M059J (cell line): Measurements from ENCODE around the gene LRRC58. TPM values are rescaled to one million over a fixed set of nuclear protein-coding genes. Genes with fewer than 3 reads are reported as not detected.
"Not testable (repeated sequence)": the region's sequence is repeated elsewhere in the genome, so short reads cannot be mapped to it uniquely, and the experiment has no call there.

Experiments used
- DNase-seq: peaks from one replicate; pipeline ENCODE4 v3.0.0-alpha.2; 2012; ENCODE audit warnings: low read depth
- total RNA-seq: library from RNA; depleted of rRNA; stranded (reverse); fragments of >200 nt; shearing (Covaris generic); gene quantifications from 2 replicates; pipeline ENCODE4 v1.2.3, GENCODE V29; 2014

The LRRC58 gene
- total RNA-seq, 1 experiment from 2014 or later: 40.0 TPM

DNA sequence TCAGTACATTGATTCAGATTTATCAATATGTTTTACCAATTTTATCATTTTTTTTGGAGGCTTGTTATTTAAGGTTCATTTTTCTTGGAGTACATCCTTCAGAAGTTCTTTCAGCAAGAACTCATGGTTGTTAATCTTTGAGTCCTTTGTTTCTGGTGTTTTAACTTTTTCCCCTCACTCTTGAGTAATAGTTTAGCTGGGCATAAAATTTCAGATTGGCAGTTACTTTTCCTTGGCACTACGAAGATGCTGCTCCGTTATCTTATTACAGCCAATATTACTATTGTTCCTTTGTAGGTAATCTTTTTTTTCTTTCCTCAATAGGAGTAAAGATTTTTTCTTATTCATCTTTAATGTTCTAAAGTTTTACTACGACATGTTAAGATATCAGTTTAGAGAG is 9.8 kb downstream of the LRRC58 start:
- no peak for DNase-seq

DNA sequence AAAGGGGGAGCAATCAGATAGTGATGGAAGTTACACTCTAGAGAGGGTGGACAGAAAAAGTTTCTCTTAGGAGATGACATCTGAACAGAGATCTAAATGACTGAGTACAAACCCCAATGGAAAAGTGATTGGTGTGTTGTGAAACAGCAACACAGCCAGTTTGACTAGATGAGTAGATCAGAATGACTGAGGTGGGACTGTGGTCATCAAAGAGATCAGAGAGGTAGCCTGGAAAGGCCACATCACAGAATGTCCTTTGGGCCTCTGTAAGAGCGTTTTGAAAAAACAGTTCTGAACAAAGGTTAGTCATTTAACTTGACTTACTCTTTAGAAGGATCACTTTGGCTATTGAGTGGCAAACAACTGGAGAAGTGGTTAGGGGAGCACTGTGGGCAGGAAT is 10.6 kb downstream of the LRRC58 start:
- DNase-seq: no peak

DNA sequence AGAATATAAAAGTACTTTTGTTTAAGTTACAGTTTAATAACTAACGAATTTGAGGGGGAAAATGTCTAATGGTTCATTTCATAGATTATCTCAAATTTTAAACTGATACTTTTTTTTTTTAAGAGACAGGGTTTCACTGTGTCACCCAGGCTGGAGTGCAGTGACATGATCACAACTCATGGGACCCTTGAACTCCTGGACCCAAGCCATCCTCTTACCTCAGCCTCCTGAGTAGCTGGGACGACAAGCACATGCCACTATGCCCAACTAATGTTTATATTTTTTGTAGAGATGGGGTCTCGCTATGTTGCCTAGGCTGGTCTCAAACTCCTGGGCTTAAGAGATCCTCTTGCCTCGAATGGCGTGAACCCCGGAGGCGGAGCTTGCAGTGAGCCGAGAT is 16.5 kb downstream of the LRRC58 start:
- no peak for DNase-seq

DNA sequence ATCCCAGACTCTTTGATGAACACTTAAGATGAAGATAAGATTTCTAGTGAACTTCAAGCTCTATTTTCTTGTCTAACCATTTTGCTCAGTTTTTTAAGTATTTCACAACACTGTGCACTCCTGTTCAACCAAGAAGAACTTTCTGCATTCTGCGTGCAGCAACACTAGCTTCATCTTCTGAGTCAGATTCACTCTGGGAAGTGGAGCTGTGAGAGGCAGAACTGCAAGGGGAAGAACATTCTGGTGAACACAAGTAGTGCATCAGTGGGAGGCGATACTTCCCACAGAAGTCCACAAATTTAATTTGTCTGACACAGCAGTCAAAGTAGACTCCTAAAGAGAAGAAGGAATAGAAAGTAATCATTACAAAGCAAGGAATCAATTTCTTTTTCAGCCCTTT is 18.1 kb downstream of the LRRC58 start:
- DNase-seq: no peak

DNA sequence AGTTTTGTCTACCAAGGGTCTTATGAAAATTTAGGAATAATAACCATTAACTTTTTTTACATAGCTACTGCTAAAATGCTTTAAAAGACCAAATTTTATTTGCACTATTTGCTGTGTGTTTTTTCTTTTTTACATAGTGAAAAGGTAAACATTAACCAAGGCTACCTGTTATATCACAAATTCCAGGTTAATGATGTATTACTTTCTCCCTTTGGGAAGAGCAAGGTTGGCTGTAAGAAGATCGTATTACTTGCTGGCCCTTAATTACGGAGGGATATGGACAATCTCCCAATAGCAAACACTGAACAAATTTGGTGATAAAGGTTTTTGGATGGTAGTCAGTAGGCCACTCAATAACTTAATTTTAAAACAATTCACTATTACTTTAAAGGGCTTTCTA is 22.4 kb downstream of the LRRC58 start:
- no peak for DNase-seq

DNA sequence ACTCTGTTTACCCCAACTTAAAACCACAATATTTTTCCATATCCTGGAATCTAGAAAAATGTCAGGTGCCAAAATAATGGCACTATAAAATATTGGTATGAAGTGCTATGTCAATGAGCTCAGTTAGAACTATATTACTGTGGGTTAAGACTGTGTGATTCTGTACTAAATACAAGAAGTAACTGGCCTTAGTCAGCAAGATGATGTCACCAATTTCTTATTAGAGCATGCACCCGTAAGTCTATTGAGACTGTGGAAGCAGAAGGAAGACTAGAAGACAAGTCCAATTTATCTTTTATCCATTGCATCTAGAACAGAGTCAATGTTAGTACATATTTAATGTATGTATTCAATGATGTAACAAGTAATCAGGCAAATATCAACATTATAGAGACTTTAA is 25.0 kb downstream of the LRRC58 start:
- DNase-seq: no peak

DNA sequence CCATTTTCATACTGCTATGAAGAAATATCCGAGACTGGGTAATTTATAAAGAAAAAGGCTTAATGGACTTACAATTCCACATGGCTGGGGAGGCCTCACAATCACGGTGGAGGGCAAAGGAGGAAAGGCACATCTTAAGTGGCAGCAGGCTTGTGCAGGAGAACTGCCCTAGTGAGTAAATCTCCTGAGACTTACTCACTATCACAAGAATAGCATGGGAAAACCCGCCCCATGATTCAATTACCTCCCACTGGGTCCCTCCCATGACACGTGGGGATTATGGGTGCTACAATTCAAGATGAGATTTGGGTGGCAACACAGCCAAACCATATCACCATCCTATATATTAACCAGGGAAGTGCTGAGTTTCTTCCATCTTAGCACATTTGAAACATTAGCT is 25.4 kb downstream of the LRRC58 start:
- DNase-seq: not testable (repeated sequence)

DNA sequence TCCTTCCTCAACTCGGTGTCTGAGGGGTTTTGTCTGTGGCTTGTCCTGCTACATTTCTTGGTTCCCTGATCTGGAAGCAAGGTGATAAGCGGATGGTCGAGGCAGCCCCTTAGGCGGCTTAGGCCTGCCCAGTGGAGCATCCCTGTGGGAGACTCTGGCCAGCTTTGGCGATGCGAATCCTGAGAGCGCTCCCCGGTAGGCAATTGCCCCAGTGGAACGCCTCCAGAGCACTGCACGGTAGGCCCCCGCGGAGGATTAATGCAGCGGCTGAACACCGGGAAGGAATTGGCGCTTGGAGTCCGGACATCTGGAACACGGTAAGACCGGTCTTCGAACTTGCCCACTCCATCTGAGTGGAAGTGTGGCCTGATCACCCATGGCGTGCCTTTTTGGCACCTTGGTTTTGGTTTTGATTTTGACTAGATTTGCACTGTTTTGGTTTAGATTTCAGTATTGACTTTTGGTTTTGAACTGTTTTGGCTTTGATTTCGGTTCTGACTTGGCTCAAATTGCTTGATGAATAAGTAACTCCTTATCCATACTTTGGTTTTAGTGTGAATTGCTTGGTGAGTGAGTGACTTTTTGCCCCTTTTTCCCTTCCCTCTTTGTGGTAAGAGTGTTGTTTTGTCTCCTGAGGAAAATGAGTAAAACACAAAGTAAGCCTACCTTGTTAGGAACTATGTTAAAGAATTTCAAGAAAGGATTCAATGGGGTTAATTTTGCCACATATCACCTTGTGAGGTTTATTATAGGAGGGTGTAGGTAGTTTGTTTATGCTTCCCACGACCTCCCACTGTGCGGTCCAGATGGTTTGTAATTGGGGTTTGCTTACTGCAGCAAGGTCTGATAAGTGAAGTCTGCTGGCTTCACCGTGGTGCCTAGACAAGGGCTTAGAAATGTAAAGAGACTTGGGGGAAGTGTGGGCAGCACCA is 37.0 kb downstream of the LRRC58 start:
- DNase-seq: no peak

DNA sequence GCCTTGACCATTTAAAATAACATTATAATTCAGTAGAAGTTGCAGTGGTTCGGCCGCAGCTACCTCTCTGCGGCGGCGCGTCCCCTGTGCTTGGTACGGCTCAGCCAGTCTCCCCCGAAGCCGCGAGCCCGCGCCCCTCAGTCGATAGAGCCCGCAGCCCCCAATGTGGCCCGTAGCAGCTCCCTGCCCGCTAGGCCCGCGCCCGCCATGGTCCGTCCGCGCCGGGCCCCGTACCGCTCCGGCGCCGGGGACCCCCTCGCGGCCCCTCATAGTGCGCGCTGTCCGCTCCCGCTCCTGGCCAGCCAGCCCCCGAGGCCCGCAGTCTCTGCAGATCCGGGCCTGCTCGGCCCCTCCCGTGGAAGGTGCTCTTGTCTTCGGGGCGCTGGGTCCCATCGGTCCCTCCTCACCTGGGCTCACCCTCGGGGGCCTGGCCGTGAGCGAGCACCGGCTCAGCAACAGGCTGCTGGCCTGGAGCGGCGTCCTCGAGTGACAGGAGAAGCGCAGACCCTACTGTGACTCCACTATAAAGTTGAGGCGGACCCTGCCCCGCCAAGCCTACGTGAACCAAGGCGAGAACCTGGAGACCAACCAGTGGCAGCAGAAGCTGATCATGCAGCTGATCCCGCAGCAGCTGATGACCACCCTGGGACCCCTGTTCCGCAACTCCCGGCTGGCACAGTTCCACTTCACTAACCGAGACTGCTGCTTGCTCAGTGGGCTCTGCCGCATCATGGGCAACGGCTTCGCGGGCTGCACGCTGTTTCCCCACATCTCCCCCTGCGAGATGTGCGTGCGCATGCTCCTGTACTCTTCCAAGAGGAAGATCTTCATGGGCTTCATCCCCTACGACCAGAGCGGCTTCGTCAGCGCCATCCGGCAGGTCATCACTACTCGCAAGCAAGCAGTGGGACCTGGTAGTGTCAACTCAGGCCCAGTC is 42.4 kb downstream of the LRRC58 start:
- no peak for DNase-seq

DNA sequence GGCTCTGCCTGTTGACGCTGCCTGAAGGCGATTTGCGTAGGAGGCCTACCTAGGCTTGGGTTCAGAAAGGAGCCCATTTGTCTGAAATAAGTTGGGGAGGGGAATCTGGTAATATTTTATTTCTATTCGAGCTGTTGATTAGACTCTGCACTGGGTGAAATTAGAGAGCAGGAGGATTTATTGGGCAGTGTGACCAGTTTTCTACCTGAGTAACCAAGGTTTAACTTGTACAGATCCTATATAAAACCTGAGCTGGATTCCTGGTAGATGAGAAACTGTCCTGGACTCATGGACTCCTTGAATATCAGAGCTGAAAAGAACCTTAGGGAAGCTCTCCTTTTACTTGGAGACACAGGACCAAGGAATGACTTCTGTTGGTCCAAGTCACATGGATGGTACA is 44.5 kb downstream of the LRRC58 start:
- DNase-seq: no peak

DNA sequence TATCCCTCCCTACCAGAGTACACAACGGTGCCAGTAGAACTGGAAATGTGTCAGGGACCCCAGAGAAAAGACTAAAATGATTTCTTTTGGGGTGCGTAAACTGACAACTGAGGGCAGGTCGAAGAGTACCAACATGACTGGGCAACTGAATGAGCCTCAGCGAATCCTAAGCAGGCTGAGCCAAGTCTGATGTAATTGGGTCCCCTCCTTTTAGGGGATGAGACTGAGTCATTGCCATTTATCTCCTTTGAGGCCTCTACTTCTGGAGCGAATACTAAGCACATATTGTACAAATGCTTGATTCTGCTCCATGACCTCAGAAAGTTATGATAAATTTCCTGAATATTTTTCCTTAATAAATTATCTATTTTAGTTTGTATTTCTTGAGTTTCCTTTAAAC is 46.8 kb downstream of the LRRC58 start:
- no peak for DNase-seq

DNA sequence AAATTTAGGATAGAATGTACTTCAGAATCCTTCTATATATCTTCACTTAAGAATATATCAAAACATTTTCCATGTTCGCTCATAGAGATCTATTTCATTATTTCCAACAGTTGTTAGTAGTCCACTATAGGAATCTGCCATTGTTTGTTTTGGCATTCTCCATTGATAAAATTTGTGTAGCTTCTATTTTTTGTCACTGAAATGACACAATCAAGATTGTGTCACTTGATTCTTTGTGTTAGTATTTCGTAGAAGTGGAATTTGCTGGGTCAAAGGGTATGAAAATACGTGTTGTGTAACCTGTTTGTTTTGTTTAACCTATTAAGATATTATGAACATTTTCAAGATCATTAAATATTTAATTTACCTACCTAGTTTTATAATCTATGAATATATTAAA is 48.2 kb downstream of the LRRC58 start:
- DNase-seq: no peak

DNA sequence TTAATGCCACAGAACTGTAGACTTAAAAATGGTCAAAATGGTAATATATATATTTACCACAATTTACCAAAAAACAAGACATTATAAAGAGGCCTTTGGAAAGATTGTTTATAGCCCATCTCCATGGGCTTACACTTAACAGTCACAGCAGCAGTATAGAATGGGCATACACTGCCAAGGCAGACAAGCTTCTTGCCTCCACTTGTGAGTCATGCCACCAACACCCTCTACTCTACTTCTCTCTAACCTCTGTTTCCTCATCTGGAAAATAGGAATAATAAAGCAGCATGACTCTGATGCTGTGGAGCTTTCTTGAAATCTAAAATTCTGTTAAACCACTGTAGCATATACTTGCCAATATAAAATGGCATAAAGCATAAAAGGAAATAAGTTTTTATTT is 49.8 kb downstream of the LRRC58 start:
- no peak for DNase-seq

DNA sequence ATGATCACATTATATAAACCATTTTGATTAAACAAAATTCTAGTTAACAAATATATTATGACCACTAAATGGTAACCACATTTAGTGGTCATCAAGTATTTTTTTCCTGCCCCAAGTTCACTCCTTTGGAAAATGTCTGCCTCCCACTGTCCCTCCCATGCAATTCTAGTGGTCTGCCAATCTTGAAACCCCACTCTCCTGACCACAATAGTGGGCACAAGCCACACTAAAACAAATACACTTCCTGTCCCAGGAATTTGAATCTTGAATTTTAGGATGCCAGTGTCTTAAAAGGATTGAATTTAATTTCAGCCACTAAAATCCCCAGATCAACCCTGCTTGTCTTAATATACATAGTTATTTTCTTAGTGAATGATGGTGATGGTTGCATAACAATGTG is 50.2 kb downstream of the LRRC58 start:
- DNase-seq: no peak

DNA sequence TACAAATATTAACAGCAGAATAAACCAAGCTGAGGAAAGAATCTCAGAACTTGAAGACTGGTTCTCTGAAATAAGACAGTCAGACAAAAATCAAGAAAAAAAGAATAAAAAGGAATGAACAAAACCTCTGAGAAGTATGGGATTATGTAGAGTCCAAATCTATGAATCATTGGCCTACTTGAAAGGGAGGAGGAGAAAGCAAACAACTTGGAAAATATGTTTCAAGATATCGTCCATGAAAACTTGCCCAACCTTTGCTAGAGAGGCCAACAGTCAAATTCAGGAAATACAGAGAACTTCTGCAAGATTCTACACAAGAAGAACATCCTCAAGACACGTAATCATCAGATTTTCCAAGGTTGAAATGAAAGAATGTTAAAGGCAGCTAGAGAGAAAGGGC is 57.6 kb downstream of the LRRC58 start:
- DNase-seq: not testable (repeated sequence)

DNA sequence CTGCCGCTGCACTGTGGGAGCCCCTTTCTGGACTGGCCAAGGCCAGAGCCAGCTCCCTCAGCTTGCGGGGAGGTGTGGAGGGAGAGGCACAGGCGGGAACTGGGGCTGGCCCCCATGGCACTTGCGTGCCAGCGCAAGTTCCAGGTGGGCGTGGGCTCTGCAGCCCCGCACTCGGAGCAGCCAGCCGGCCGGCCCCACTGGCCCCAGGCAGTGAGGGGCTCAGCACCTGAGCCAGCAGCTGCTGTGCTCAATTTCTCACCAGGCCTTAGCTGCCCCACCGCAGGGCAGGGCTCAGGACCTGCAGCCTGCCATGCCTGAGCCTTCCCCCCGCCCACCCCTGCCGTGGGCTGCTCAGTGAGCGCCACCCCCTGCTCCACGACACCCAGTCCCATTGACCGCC is 59.5 kb downstream of the LRRC58 start:
- no peak for DNase-seq

DNA sequence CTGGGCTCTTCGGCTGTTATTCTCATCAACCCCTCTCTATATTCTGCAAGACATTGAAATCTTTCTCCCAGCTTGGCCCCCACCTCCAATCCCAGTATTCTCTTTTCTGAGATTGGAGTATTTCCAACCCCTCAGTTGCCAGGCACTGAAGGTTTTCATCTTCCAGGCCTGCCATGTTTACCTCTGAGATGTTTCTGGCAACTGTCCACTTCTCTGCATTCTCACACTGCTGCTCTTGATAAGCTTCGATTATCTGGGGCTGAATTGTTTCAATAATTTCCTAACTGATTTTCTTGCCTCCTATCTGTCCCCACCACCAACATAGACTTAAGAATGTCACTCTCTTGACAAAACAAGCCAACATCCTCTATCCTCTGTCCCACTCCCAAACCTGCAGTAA is 62.7 kb downstream of the LRRC58 start:
- no peak for DNase-seq

DNA sequence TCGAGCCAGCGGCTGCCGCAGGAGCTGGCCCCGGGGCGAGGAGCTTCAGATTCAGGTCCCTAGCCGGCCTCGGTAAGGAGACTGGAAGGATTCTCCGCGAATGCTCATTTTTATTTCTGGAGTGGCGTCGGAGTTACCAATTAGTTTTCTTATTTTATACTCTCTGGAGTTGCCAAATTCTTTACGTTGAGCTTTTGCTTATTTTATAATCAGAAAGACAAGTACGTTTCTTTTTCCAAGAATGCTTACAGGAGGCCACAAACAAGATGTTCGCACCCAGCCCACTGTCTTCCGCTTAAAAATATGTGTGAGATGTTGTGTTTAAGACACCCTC is 63.7 kb downstream of the LRRC58 start:
- no peak for DNase-seq

DNA sequence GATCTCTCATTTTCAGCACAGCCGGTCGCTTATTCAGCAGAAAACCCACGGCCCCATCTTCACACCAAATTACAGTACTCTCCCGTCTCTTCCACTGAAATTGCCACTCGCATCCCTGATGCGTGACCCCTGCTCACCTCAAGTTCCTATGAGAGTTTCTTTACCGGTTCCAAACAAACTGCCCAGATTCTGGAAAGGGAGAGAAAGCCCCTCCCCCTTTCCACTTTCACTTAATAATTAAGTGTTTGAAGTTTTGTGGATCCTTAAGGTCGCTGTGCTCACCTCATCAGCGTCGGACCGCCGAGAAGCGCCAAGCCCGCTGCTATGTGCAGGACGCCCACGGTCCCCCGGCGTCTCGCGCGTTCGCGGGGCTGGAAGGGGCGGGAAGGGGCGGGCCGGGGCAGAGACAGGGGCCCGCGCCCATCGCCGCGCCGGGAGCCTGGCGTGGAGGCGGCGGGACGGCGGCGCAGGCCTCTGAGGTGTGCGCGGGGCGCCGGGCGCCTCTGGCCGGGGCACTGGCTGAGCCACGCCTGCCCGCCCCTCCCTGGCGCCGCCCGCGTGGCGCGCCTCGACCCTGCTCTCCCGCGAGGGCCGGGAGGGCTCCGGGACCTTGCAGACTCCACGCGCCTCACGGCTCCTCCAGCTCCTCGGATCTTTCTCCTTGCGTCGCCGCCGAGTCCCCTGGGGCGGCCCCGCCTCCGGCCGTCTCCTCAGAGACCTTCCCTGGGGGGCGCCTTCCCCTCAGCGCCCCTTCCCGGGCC is 64.2 kb downstream of the LRRC58 start, which contains the start of gene GPR156:
TSS of gene GPR156 (minus strand) at position 476 of the 761 bp plus-strand sequence. CDS start 41,124 bp downstream, outside the sequence.
- DNase-seq: peak; percentile 38

DNA sequence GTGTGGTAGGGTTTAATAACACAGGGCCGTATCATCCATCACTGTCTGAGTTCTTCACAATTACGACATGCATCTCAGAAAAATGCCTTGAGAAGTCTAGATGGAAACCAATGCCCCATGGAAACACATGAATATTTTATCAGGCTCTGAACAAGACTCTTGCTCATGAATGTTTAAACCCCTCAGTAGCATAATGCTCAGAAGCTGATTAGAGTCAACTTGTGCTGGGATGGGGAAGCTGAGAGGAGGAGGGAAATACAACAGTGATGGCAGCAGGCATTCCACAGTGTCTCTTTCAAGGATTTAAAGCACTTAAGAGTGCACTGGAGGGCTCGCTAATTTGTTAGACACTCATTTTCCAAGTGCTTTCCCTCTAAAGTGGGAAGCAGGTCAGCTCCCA is 67.9 kb downstream of the LRRC58 start:
- DNase-seq: no peak

DNA sequence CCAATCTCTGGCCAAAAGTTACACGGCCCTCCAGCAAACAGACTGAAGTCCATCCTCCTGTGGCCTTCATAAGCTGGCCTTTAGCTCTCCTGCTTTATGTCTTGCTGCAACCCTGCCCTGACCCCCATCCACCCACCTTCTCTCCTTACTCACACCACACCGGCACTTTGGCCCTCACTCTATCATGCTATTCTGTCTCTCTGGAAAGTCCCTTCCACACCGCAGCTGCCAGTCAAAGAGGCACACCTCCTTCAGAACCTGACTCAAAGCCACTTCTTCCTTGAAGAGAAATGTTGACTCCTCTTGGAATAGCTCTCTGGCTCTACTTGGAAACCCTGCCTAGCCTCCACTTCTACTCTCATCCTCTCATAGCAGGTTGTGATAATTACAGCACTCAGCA is 68.6 kb downstream of the LRRC58 start:
- DNase-seq: peak; percentile 32

DNA sequence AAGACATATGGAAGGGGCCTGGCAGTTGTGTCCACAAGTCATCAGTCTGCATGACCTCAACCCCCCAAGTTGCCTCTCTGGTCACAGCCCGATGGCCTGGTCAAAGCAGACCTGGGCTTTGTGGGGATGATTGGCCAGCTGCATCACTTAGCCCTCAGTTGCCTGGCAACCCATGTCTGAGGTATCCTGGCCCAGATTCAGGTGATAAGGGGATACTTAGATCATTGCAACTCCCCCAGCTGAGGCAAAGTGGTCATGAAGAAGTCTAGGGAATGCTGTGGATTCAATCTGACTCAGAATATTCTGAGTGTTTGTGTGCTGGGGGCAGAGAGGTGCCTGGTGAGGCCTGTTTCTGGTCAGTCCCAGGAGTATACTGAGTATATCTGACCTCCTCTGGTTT is 69.1 kb downstream of the LRRC58 start:
- no peak for DNase-seq
